H1 (cell line): ENCODE data around the gene GRK5. TPM values are rescaled to one million over a fixed set of nuclear protein-coding genes. Genes with fewer than 3 reads are reported as not detected.

Experiments
- CTCF ChIA-PET: fragments of 300-600 bp; sonication (Branson Sonifier 250); formaldehyde crosslinking; loops from one replicate; lab custom pipeline; 2021; ENCODE audit not compliant: partially characterized antibody; lab: Charles Lee
- POLR2A ChIA-PET: fragments of 300-600 bp; sonication (Branson Sonifier 250); formaldehyde crosslinking; loops from one replicate; lab custom pipeline; 2021; ENCODE audit warnings: inconsistent platforms; ENCODE audit not compliant: partially characterized antibody; lab: Charles Lee
- DNase-seq, 2 experiments: peaks; one replicate each; pipeline versions ENCODE4 v3.0.0 to v3.0.0-alpha.2; 2010 to 2022; ENCODE audit warnings: low spot score in 2 of 2, low read depth in 1 of 2, mixed read lengths in 1 of 2
- FAIRE-seq: peaks from 2 replicates; lab custom pipeline; 2011; peaks lifted over from hg19 to GRCh38; lab: Jason Lieb, UNC
- H2AFZ ChIP-seq: 2 replicates; pipeline ENCODE4 v1.8.1; 2012; ENCODE audit warnings: low read length, inconsistent platforms
- H2AK5ac ChIP-seq: 2 replicates; pipeline ENCODE4 v1.6.1; 2013; ENCODE audit warnings: low read depth, low read length
- H2BK120ac ChIP-seq: replicated peaks from 2 replicates; pipeline ENCODE3; 2013; ENCODE audit warnings: low read depth, low read length, inconsistent platforms
- H2BK12ac ChIP-seq: 2 replicates; pipeline ENCODE4 v1.6.1; 2013; ENCODE audit warnings: low read depth, low read length
- H2BK15ac ChIP-seq: 2 replicates; pipeline ENCODE4 v1.6.1; 2013; ENCODE audit warnings: low read length
- H2BK20ac ChIP-seq: 2 replicates; pipeline ENCODE4 v1.6.1; 2013; ENCODE audit warnings: low read length
- H2BK5ac ChIP-seq: 2 replicates; pipeline ENCODE4 v1.6.1; 2013; ENCODE audit warnings: low read depth, low read length
- H3K14ac ChIP-seq: 2 replicates; pipeline ENCODE4 v1.6.1; 2013; ENCODE audit warnings: inconsistent platforms; ENCODE audit not compliant: insufficient read length
- H3K18ac ChIP-seq: 2 replicates; pipeline ENCODE4 v1.6.1; 2013; ENCODE audit warnings: low read length; ENCODE audit errors: extremely low read depth
- H3K23ac ChIP-seq: 2 replicates; pipeline ENCODE4 v1.6.1; 2013; ENCODE audit warnings: inconsistent platforms; ENCODE audit not compliant: insufficient read length
- H3K23me2 ChIP-seq: 2 replicates; pipeline ENCODE4 v1.6.1; 2013; ENCODE audit warnings: low read depth, low read length
- H3K27ac ChIP-seq: 2 replicates; pipeline ENCODE4 v1.6.1; 2011; ENCODE audit warnings: low read depth, low read length, inconsistent platforms
- H3K27me3 ChIP-seq, 4 experiments: replicated peaks in 1 of 4; 1 replicate in 1 of 4; 2 replicates in 3 of 4; pipeline versions ENCODE4 v1.6.1 to v1.8.1; 2011 to 2013; ENCODE audit warnings: low read length in 3 of 4, mild to moderate bottlenecking in 3 of 4, inconsistent platforms in 2 of 4, mixed read lengths in 2 of 4, moderate library complexity in 1 of 4; ENCODE audit not compliant: control insufficient read depth in 3 of 4, insufficient read depth in 3 of 4; ENCODE audit errors: extremely low read depth in 1 of 4
- H3K36me3 ChIP-seq, 4 experiments: 2 replicates each; pipeline versions ENCODE4 v1.6.1 to v1.8.1; 2011 to 2013; ENCODE audit warnings: mild to moderate bottlenecking in 4 of 4, low read length in 3 of 4, moderate library complexity in 2 of 4, control low read depth in 1 of 4, inconsistent platforms in 1 of 4; ENCODE audit not compliant: insufficient read depth in 4 of 4, control insufficient read depth in 2 of 4
- H3K4ac ChIP-seq: replicated peaks from 2 replicates; pipeline ENCODE3; 2013; ENCODE audit warnings: low read length, low read depth, mixed read lengths, inconsistent platforms; ENCODE audit not compliant: insufficient read length
- H3K4me1 ChIP-seq, 4 experiments: replicated peaks in 1 of 4; 1 replicate in 1 of 4; 2 replicates in 3 of 4; pipeline versions ENCODE4 v1.6.1 to v1.8.1; 2011 to 2013; ENCODE audit warnings: low read length in 3 of 4, inconsistent platforms in 2 of 4, mixed read lengths in 1 of 4; ENCODE audit not compliant: insufficient read depth in 4 of 4, control insufficient read depth in 3 of 4
- H3K4me2 ChIP-seq, 2 experiments: 2 replicates each; pipeline versions ENCODE4 v1.6.1 to v1.8.1; 2011 to 2013; ENCODE audit warnings: low read depth in 2 of 2, low read length in 2 of 2, control low read depth in 1 of 2, inconsistent platforms in 1 of 2, mild to moderate bottlenecking in 1 of 2; ENCODE audit not compliant: insufficient read depth in 1 of 2
- H3K4me3 ChIP-seq, 4 experiments: fragments of 200-600, 300-600 bp in 1 of 4; sonication (generic), shearing (Covaris generic), sonication (Bioruptor Twin) in 1 of 4; 2 replicates each; pipeline versions ENCODE4 v1.5.1 to v1.8.1; 2011 to 2016; ENCODE audit warnings: low read length in 4 of 4, low read depth in 3 of 4, control low read depth in 2 of 4, inconsistent platforms in 2 of 4, mild to moderate bottlenecking in 2 of 4, mixed read lengths in 1 of 4, moderate library complexity in 1 of 4; ENCODE audit not compliant: insufficient read depth in 2 of 4; ENCODE audit errors: extremely low read depth in 1 of 4
- H3K56ac ChIP-seq: replicated peaks from 2 replicates; pipeline ENCODE3; 2013; ENCODE audit warnings: low read depth, mild to moderate bottlenecking, mixed read lengths, low read length, inconsistent platforms; ENCODE audit not compliant: insufficient read length
- H3K79me1 ChIP-seq: 2 replicates; pipeline ENCODE4 v1.6.1; 2013; ENCODE audit warnings: low read depth, low read length, control low read depth
- H3K79me2 ChIP-seq, 2 experiments: 2 replicates each; pipeline versions ENCODE4 v1.6.1 to v1.8.1; 2012 to 2013; ENCODE audit warnings: low read length in 2 of 2, mild to moderate bottlenecking in 2 of 2, inconsistent platforms in 1 of 2; ENCODE audit not compliant: insufficient read depth in 2 of 2, control insufficient read depth in 1 of 2
- H3K9ac ChIP-seq, 4 experiments: replicated peaks in 1 of 4; 1 replicate in 1 of 4; 2 replicates in 3 of 4; pipeline versions ENCODE4 v1.6.1 to v1.8.1; 2011 to 2013; ENCODE audit warnings: low read depth in 3 of 4, low read length in 3 of 4, control low read depth in 2 of 4, mild to moderate bottlenecking in 2 of 4, moderate library complexity in 2 of 4, inconsistent platforms in 1 of 4; ENCODE audit errors: extremely low read depth in 1 of 4
- H3K9me3 ChIP-seq, 2 experiments: 2 replicates each; pipeline versions ENCODE4 v1.6.1 to v1.8.1; 2012 to 2013; ENCODE audit warnings: mild to moderate bottlenecking in 2 of 2, moderate library complexity in 2 of 2, control low read depth in 1 of 2, inconsistent platforms in 1 of 2, low read depth in 1 of 2, low read length in 1 of 2, mixed read lengths in 1 of 2; ENCODE audit not compliant: insufficient read depth in 2 of 2
- H4K20me1 ChIP-seq, 2 experiments: replicated peaks in 1 of 2; 2 replicates each; pipeline versions ENCODE3 to v1.8.1; 2011 to 2013; ENCODE audit warnings: inconsistent platforms in 2 of 2, low read length in 2 of 2, mild to moderate bottlenecking in 1 of 2; ENCODE audit not compliant: insufficient read depth in 2 of 2, control insufficient read depth in 1 of 2
- H4K5ac ChIP-seq: 2 replicates; pipeline ENCODE4 v1.6.1; 2013; ENCODE audit warnings: low read length, low read depth, mixed read lengths, inconsistent platforms; ENCODE audit not compliant: insufficient read length
- H4K8ac ChIP-seq: 2 replicates; pipeline ENCODE4 v1.8.0; 2013; ENCODE audit warnings: mild to moderate bottlenecking, moderate library complexity, low read length, inconsistent platforms; ENCODE audit not compliant: insufficient read depth; ENCODE audit errors: extremely low read depth
- H4K91ac ChIP-seq: replicated peaks from 2 replicates; pipeline ENCODE3; 2013; ENCODE audit warnings: low read length, mixed read lengths, inconsistent platforms; ENCODE audit not compliant: insufficient read length
- CBX8 ChIP-seq: fragments of 300-800, 300-1000 bp; sonication (generic); IDR thresholded peaks from 2 replicates; pipeline ENCODE4 v1.7.1; 2016; ENCODE audit warnings: low read depth, low read length, borderline replicate concordance
- CREB1 ChIP-seq: IDR thresholded peaks from 2 replicates; pipeline ENCODE4 v1.6.1; 2012; ENCODE audit warnings: inconsistent platforms
- CTBP2 ChIP-seq: IDR thresholded peaks from 2 replicates; pipeline ENCODE4 v1.7.0; 2011; ENCODE audit warnings: borderline replicate concordance, mild to moderate bottlenecking, moderate library complexity, mixed read lengths, low read length; ENCODE audit not compliant: insufficient read depth, insufficient read length
- FOSL1 ChIP-seq: IDR thresholded peaks from 2 replicates; pipeline ENCODE4 v1.6.1; 2011; ENCODE audit warnings: mild to moderate bottlenecking, low read depth, low read length, moderate library complexity; ENCODE audit not compliant: insufficient read depth
- GABPA ChIP-seq: IDR thresholded peaks from 2 replicates; pipeline ENCODE4 v1.6.1; 2011; ENCODE audit warnings: mild to moderate bottlenecking, low read length, moderate library complexity, borderline replicate concordance; ENCODE audit not compliant: insufficient read depth
- JUND ChIP-seq: IDR thresholded peaks from 2 replicates; pipeline ENCODE4 v1.6.1; 2011; ENCODE audit warnings: mild to moderate bottlenecking, improper control_type of control experiment, low read length
- MAX ChIP-seq: IDR thresholded peaks from 2 replicates; pipeline ENCODE4 v1.6.1; 2012; ENCODE audit warnings: inconsistent platforms
- NANOG ChIP-seq: IDR thresholded peaks from 2 replicates; pipeline ENCODE4 v1.6.1; 2011; ENCODE audit warnings: low read length, low read depth, mild to moderate bottlenecking, inconsistent platforms; ENCODE audit not compliant: insufficient read depth, poor library complexity, severe bottlenecking
- RNF2 ChIP-seq: fragments of 200-900, 300-1000 bp; sonication (generic); IDR thresholded peaks from 2 replicates; pipeline ENCODE4 v1.7.1; 2016; ENCODE audit warnings: borderline replicate concordance, low read depth, mild to moderate bottlenecking, antibody characterized with exemption, low read length; ENCODE audit not compliant: poor library complexity, severe bottlenecking; ENCODE audit errors: missing control alignments
- SP1 ChIP-seq: IDR thresholded peaks from 2 replicates; pipeline ENCODE4 v1.6.1; 2011; ENCODE audit warnings: low read depth, low read length
- SP2 ChIP-seq: IDR thresholded peaks from 2 replicates; pipeline ENCODE4 v1.6.1; 2012; ENCODE audit warnings: mild to moderate bottlenecking, low read length, inconsistent platforms
- TBP ChIP-seq: IDR thresholded peaks from 2 replicates; pipeline ENCODE4 v1.6.1; 2011; ENCODE audit warnings: low read depth, low read length, improper control_type of control experiment
- WGBS, 2 experiments: shearing (Covaris generic) in 1 of 2; methylation state at CpG; one replicate each; pipeline versions ENCODE4 v1.1.6 to v1.1.7; 2013 to 2015; ENCODE audit warnings: low lambda C conversion rate in 2 of 2, mixed read lengths in 2 of 2, inconsistent platforms in 1 of 2, low coverage in 1 of 2, missing lambda C conversion rate in 1 of 2; ENCODE audit not compliant: insufficient replicate concordance in 2 of 2, insufficient coverage in 1 of 2, insufficient read length in 1 of 2; ENCODE audit errors: extremely low coverage in 1 of 2, missing lambda C conversion rate in 1 of 2; 5-methylcytosine and 5-hydroxymethylcytosine counted together
- polyA plus RNA-seq, 7 experiments: library from polyadenylated mRNA; depleted of rRNA in 3 of 7; stranded (reverse) in 5 of 7; unstranded in 2 of 7; fragments of >200 nt in 5 of 7; fragments of 200-250 nt in 2 of 7; gene quantifications; 1 replicate in 5 of 7; 2 replicates in 1 of 7; 4 replicates in 1 of 7; pipeline versions ENCODE4 v1.2.1 to v1.2.3, GENCODE V29; 2011 to 2013; ENCODE audit warnings: missing spikeins in 2 of 7, mixed read lengths in 2 of 7
- total RNA-seq: library from RNA; stranded (reverse); fragmentation: NEBNext Ultra II Directional; extraction: Animal tissue kit (Norgen Biotek cat#: 25700); gene quantifications from 2 replicates; pipeline ENCODE4 v1.2.1, GENCODE V29; 2021

GRK5 gene
- total and polyA plus RNA-seq, 2 of the 8 experiments (the other 6 are each of a cell fraction or from before 2014, with no cell fraction given) = 0.54 to 2.5 TPM

- Histone ChIP-seq H2BK15ac (no peak overlapping the region), H3K4ac (no peak overlapping the region), H3K79me2 (no peaks in the 10 kb centered on the region), H3K14ac (no peak overlapping the region), H3K79me1 (no peaks in the 10 kb centered on the region), H3K4me2 (no peak overlapping the region), H3K27me3 (no peaks in the 10 kb centered on the region), H3K23ac (no peak overlapping the region), H3K36me3 (no peaks in the 10 kb centered on the region), H3K9me3 (no peaks in the 10 kb centered on the region), H2BK5ac (no peak overlapping the region; the same call in 1 of the 2 replicates), H4K91ac (no peak overlapping the region), H2AFZ (no peak overlapping the region), H3K9ac (no peak overlapping the region), H3K18ac (no peak overlapping the region), H4K20me1 (no peaks in the 10 kb centered on the region), H2BK20ac (no peak overlapping the region), H3K4me3 (no peak overlapping the region), H2BK120ac (no peak overlapping the region), H4K5ac (no peak overlapping the region), H2BK12ac (0 out of 2 replicates have a peak overlapping the region, but pooled peaks have one; percentile 27), H3K4me1 (peaks cover 0 to 6% (median 0%) of the 10 kb centered on the region in 4 experiments; a peak in 3 of 7 replicates), H3K27ac (no peak overlapping the region), H3K23me2 (no peaks in the 10 kb centered on the region), H3K56ac (no peak overlapping the region), H2AK5ac (no peak overlapping the region), H4K8ac (no peak overlapping the region)
- DNase-seq (no peak), FAIRE-seq (no peak)
- WGBS, 2 experiments = 86% methylated on average over 18 of the region's 18 CpGs; no CpG with 5 or more reads in 1 of the 2 experiments
- ChIA-PET CTCF (interaction anchor here (0.8 to 2.0 kb wide), 9 partner anchors 9 to 249 kb away, joined by 3 to 7 read pairs (median 3); no protein-coding TSS in a partner anchor), POLR2A (interaction anchor here (1.4 kb wide), 1 partner anchor 242 kb away, joined by 3 read pairs; no protein-coding TSS in a partner anchor)
- TF ChIP-seq CBX8 (no peak), GABPA (no peak), SP1 (no peak), MAX (no peak), RNF2 (no peak), FOSL1 (no peak), CTBP2 (no peak), CREB1 (no peak), JUND (no peak), TBP (no peak), SP2 (no peak), NANOG (no peak)
Observed at GRCh38 chr10:119447823-119448546, 240.6 kb downstream of the GRK5 start.
